Dedifferentiated amniotic fluid mesenchymal stem cell (primary cell): Measurements from ENCODE around the gene P4HA3.

Source experiments
- DNase-seq: peaks from one replicate; pipeline ENCODE4 v3.0.0-alpha.2; 2016; ENCODE audit errors: extremely low spot score

The P4HA3 gene

GRCh38 chr11:74318241-74318932 is 6.9 kb upstream of the P4HA3 start:
- DNase-seq, result no peak

DNA sequence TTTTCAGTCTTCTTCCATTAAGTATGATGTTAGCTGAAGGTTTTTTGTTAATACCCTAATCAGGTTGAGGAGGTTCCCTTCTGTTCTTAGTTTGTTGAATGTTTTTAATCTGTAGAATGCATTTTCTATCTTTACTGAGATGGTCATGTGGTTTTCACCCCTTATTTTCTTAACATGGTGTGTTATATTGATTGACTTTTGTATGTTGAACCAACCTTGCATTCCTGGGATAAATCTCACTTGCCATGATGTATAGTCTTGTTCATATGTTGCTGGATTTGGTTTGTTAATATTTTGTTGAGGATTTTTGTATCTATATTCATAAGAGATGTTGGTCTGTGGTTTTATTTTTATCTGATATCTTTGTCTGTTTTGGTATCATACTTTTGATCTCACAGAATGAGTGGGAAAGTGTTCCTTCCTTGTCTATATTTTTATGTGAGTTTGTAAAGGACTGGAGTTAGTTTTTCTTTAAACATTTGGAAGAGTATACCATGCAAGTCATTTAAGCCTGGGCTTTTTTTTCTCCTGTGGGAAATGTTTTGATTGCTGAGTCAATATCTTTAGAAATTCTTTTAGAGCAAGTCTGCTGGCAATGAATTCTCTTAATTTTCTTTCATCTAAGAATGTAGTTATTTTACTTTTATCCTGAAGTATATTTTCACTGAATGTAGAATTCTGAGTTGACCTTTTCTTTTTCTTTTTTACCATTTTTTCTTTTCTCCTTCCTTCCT is 5.5 kb upstream of the P4HA3 start:
- peak; percentile 58 for DNase-seq

DNA sequence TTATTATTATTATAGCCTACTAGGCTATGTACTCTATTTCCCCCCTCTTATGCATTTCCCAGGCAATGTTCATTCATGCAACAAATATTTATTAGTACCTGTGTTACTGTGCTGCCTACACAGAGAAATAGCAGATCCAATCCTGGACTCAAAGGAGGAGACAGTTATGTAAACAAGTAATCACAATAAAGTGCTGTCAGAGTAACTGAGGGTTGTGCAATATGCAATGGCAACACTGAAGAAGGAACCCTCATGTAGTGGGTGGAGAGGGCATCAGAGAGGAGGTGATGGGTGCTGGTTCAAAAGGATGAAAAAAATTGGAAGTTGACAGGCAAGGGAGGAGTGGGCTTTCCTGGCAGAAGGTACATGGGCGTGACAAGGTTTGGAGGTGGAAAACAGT is 886 bp upstream of the P4HA3 start:
- DNase-seq, result no peak

DNA sequence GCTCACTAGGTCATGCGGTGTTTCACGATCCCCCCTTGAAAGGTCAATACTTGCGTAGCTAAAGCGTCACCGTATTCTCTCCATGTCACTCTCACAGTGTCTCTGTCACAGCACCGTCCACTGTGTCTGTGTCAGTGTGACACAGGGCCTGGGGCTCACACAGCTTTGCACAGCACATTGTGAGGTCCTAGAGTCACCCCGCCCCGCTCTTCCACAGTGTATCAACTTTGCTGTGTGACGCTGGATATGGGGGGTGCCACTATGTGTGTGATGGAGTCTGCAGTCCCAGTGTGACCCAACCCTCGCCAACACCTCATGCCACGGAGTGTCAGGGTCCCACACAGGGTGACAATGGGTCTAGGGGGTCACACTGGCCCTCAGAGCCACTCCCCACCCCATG is 583 bp downstream of the P4HA3 start:
- no peak for DNase-seq

DNA sequence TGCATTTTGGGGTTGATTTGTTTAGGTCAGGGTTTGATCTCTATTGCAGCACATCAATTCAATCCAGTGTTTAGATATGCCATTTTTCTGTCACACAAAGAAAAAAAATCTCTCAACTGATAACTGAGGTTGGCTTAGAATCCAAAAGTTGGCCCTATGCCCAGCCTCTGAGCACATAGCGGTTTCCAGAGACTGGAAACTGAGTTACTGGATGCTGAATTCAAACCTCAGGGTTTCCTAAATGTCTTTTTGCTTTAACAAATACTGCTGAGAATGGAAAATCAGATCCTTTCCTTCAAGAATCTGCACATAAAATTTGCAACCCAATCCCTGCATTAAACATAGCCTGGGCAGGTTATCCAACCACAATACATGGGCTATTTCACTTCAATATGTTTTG is 4.0 kb downstream of the P4HA3 start:
- peak; percentile 23 for DNase-seq

DNA sequence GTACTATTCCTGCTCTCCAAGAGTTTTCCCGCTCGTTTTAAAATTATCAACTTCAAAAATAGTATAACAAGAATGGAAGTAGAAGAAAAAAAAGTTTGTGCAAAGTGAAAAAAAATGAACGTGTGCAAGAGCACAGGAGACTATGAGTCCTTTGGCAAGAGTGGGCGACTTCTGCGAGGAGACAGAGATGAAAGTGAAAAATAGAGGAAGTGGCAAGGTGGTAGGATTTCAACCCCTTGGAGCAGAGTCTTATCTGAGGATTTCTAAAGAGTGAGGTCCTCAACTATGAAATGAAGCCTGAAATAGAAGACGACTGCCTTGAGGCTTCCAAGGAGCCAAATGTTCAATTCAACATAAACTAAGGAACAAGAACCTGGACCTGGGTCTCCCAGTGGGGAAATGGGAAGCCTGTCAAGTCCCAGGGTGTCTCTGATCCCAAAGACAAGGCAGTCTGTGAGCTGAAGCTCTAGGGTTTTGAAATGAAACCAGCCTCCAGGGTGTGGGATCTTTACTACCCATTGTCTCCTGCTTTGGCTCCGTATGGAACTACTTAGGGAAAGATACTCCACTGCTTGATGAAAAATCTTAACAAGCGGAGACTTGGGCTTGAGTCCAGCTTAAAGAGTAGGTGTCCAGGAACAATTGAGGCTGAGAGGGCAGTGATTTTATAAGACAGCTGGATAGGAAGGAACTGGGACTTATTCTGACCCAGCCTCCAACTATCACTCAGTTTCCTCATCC is 4.8 kb downstream of the P4HA3 start:
- DNase-seq, result no peak

GRCh38 chr11:74299015-74299414 is 12.4 kb downstream of the P4HA3 start:
- no peak for DNase-seq

DNA sequence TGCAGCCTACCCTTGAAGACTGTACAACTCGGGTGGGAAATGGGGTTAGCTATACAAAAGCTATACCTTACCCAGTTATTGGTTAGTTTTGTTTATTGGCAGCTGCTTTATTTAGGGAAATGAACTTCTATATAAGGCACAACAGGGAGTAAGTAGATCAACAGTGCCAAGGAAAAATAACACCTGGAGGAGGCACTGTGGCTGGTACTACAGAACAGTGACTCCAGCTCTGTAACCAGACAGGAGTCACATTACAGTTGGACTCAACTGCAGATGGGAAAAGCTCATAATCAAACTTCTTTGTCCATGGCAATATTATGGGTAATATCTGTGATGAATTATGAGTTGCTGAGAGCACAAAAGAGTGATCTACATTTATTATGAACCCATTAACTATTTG is 14.0 kb downstream of the P4HA3 start:
- no peak for DNase-seq

DNA sequence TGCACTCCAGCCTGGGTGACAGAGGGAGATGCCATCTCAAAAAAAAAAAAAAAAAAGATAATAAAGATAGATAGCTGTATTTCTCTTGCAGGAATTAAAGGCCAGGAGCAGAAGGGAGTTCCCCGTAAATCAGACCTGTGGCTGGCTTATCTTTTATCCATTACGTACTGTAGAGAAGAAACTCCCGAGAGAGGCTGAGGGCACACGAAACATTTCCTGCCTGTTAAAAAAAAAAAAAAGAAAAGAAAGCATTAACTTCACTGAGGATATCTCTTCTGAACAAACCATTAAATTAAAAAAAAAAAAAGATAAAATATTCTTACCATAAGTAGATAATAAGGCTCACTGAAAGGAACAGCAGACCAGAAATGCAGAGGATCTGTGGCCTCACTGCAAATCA is 22.5 kb downstream of the P4HA3 start:
- DNase-seq, result no peak

DNA sequence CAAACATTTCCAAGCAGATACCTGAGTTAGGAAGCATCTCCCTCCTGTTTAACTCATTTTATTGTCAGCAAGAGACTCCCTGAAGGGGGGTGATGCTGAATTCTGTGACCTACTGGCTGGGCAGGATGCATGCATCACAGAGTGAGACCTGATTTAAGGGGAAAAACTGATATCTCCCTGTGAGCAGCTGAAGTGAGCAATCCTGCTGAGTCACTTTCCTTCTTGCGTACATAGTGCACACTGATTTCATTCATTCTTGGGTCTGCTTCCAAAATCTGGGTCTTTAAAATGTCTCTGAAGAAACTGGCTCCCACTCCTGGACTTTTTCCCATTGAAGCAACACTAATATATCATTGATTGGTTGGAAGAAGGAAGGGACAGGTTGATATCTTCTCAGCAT is 23.3 kb downstream of the P4HA3 start:
- peak; percentile 79 for DNase-seq

DNA sequence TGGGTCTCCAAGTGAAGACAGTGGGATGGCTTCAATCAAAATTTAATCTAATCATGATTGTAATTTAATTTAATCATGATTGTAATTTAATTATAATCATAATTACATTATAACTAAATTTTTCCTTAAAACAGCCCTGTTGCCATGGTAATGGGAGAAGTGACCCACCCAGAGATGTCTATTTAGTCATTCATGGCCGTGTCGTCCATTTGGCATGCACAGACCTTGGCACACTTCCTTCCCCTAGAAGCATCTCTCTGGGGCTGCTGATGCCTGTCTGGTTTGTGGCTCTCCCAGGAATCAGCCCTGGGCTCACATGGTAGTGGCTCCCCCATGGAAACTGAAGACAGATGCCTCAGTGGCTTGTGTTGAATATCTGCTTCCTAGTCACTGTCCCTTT is 27.0 kb downstream of the P4HA3 start:
- no peak for DNase-seq

DNA sequence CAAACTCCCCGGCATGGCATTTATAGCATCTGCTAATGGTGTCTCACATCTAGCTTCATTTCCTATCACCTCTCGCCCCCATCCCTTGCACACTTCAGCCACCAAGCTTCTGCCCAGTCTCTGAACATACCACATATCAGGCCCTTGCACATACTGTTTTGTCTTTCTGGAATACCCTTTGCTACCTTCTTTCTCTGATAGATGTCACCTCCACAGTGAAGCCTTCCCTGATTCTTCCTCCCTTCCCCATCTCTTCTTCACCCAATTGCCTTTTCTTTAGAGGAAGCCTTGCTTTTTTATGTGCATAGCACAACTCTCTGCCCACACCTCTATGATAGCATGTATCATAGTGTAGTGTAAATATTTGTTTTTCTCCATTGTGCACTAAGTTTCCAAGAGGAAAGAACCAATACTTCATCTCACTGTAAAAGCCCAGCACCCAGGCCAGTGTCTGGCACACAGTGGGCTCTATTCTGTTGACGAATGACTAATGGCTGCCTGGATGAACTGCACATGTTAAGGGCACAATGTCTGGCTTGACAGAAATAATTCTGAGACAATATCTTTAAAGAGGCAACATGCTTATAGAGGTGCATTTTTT is 27.8 kb downstream of the P4HA3 start:
- no peak for DNase-seq

- no peak for DNase-seq
Measured at GRCh38 chr11:74282914-74283371, 28.5 kb downstream of the P4HA3 start.

- no peak for DNase-seq
Measured at GRCh38 chr11:74282421-74282820, 29.0 kb downstream of the P4HA3 start.

- no peak for DNase-seq
Measured at GRCh38 chr11:74280494-74280893, 30.9 kb downstream of the P4HA3 start.

DNA sequence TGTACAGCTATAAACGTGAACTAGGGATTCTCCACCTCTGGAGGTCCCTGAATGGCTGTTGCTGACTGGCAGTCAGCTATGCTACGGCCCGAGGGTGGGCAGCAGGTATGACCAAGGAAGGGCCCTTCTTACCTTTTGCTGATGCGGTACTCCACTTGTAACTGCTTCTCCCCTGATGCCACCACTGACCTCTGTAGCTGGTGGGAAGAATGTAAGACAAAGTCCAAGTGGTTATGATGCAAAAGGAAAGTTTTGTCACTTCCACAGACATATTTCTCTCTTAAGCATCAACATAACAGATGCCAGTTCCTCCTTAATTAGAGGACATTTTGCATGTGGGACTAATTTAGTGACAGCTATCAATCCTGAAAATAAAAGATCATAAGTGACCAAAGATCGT is 32.2 kb downstream of the P4HA3 start:
- no peak for DNase-seq

DNA sequence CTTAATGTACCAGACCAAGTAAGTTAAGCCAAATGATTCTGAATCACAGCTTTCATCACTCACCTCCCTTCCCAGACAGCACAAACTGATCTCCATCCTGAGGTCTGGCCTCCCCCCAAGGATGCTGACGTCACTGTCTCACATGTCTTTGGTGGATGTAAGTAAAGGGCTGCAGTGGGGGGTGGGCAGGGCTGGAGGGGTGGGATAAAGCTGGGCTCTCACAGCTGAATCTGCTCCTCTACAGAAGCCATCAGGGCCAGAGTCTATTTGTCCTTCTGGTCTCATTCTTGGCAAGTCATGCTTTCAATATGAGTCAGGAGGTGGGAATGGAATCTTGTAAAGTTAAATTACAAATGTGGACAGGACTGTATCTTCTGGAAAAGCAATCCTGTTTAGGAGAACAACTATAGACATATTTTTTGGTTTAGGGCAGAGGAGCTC is 32.7 kb downstream of the P4HA3 start:
- DNase-seq, result peak; percentile 68

DNA sequence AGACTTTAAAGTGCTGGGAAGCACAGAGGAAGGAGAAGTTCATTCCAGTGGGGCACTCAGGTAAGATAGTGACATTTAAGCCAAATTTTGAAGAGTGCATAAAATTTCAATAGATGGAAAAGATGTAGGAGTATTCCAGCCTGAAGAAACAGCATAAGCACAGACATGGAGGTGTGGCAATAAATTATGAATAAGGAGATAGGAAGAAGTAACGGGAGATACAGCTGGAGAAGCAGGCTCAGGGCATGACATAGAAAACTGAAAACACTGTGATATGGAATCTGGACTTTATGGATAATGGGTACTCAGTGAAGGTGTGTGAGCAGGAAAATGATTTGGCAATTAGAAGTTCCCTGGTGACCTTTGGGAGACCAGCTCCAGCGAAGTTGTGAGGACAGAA is 33.3 kb downstream of the P4HA3 start:
- no peak for DNase-seq

DNA sequence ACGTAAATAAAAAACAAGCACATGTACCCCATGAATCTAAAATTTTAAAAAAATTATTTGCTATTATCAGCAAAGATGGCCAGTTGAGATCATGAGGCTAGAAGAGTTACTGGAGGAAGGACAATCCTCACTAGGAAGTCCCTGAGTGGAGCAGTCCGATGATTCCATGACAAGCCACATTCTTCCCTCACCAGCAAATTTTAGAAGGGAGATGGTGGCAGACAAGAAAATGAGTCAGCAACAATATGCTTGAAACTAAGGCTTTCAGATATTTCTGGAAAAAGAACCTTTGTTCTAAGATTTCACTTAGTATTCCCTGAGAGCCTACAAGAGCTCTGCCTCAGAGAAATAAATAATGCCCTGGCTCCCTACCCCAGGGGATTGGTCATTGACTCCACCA is 34.9 kb downstream of the P4HA3 start:
- DNase-seq, result peak; percentile 40

GRCh38 chr11:74272276-74272675 is 39.2 kb downstream of the P4HA3 start:
- DNase-seq, result no peak

DNA sequence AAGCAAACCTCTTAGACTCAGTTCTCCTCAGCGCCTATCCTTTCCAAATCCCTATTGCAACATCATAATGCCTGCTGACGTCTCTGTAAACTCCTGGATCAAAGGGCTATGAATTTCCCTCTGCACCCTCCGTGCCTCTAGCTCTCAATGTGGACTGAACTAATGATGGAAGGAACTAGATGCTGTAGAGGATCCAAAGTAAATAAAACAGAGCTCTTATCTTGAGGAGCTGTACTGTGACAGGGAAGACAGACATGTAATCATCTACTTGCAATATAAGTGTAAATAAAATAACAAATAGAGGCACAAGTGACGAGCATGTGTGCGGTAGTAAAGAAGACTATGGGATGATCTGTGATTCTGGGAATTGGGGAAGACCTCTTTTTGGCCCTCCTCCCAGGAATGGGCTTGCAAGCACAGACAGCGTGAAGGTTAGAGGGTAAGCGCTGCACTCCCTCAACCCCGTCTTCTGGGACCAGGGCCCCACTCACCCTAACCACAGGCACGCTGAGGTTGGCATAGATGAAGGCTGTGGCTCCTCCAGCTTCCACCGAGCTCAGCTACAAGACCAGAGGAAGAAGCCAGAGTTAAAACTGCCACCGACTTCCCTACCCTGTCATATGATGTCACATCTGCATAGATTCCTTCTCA is 42.2 kb downstream of the P4HA3 start:
- no peak for DNase-seq

DNA sequence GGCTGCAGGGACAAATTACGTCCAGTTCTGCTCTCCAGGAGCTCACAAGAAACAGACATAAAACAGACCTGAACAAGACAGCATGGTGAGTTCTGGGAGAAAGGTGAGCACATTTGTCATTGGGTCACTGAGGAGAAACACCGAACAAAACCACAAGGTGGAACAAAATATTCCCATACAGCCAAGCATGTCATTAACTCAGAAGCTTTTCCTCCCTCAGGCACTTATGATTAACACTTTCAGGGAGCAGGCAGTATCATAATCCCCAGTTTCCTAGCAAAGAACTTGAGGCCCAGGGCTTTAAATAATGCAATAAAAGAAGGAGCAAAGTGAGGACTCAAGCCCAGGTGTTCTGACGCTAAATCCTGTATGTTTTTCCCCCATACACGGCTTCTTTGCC is 43.0 kb downstream of the P4HA3 start:
- DNase-seq, result no peak
